Type B pancreatic cell (in vitro differentiated cells): ENCODE results near the gene TMEM72. TPM values are rescaled to one million over a fixed set of nuclear protein-coding genes. Genes with fewer than 3 reads are reported as not detected.
A peak's percentile ranks its signal among the peaks of the same experiment; 100 is the strongest.

ENCODE experiments used
- DNase-seq: peaks from one replicate; pipeline ENCODE4 v3.0.0; 2021; ENCODE audit warnings: mixed read lengths; ENCODE audit not compliant: unreplicated experiment; ENCODE audit errors: extremely low spot score
- H3K27ac Mint-ChIP-seq: 2 replicates; pipeline ENCODE4 v1.8.0; 2021; ENCODE audit warnings: mild to moderate bottlenecking, mixed read lengths
- H3K27me3 Mint-ChIP-seq: 2 replicates; pipeline ENCODE4 v1.8.0; 2021; ENCODE audit warnings: mixed read lengths
- H3K36me3 Mint-ChIP-seq: 2 replicates; pipeline ENCODE4 v1.8.0; 2021; ENCODE audit warnings: mixed read lengths
- H3K4me1 Mint-ChIP-seq: one replicate; pipeline ENCODE4 v1.8.0; 2021; ENCODE audit warnings: mixed read lengths; ENCODE audit not compliant: unreplicated experiment
- H3K4me3 Mint-ChIP-seq: 2 replicates; pipeline ENCODE4 v1.8.0; 2021; ENCODE audit warnings: mild to moderate bottlenecking, mixed read lengths
- H3K9me3 Mint-ChIP-seq: 2 replicates; pipeline ENCODE4 v1.8.0; 2021; ENCODE audit warnings: mixed read lengths
- CTCF ChIP-seq: fragments of 200-600 bp; sonication (generic); conservative IDR thresholded peaks from 2 replicates; pipeline ENCODE4 v1.5.0; 2021; ENCODE audit warnings: antibody characterized with exemption, mild to moderate bottlenecking
- total RNA-seq: library from RNA; stranded (reverse); gene quantifications from 2 replicates; pipeline ENCODE4 v1.2.1, GENCODE V29; 2021; ENCODE audit warnings: low replicate concordance

The TMEM72 gene
- total RNA-seq, 1 donor from 2014 or later, result 1.2 TPM

- H3K36me3 Mint-ChIP-seq, result peaks cover 4% of the 10 kb centered on the region
- H3K9me3 Mint-ChIP-seq, result peaks cover 7% of the 10 kb centered on the region
- peak; percentile 6 for DNase-seq
- no peak for TF ChIP-seq CTCF
- H3K27ac Mint-ChIP-seq, result no peak overlapping the region
- peaks cover 5% of the 10 kb centered on the region for H3K4me1 Mint-ChIP-seq
- H3K27me3 Mint-ChIP-seq, result no peaks in the 10 kb centered on the region
- H3K4me3 Mint-ChIP-seq, result no peak overlapping the region
Measured at GRCh38 chr10:44935966-44936295, 24.8 kb downstream of the TMEM72 start.

GRCh38 chr10:44936314-44936975 lies 25.3 kb downstream of the TMEM72 start:
- no peak for TF ChIP-seq CTCF
- no peaks in the 10 kb centered on the region for H3K27me3 Mint-ChIP-seq
- peaks cover 7% of the 10 kb centered on the region for H3K9me3 Mint-ChIP-seq
- no peak overlapping the region for H3K4me3 Mint-ChIP-seq
- peaks cover 4% of the 10 kb centered on the region for H3K36me3 Mint-ChIP-seq
- H3K27ac Mint-ChIP-seq, result no peak overlapping the region
- peak; percentile 45 for DNase-seq
- H3K4me1 Mint-ChIP-seq, result peaks cover 5% of the 10 kb centered on the region

GRCh38 chr10:44937196-44938005 lies 26.3 kb downstream of the TMEM72 start:
- no peak overlapping the region for H3K27ac Mint-ChIP-seq
- peaks cover 4% of the 10 kb centered on the region for H3K36me3 Mint-ChIP-seq
- TF ChIP-seq CTCF, result no peak
- H3K9me3 Mint-ChIP-seq, result peaks cover 7% of the 10 kb centered on the region
- H3K4me1 Mint-ChIP-seq, result peaks cover 5% of the 10 kb centered on the region
- H3K27me3 Mint-ChIP-seq, result no peaks in the 10 kb centered on the region
- peak; percentile 50 for DNase-seq
- H3K4me3 Mint-ChIP-seq, result no peak overlapping the region

GRCh38 chr10:44938956-44939355 lies 27.8 kb downstream of the TMEM72 start:
- TF ChIP-seq CTCF, result no peak
- H3K4me3 Mint-ChIP-seq, result no peak overlapping the region
- H3K9me3 Mint-ChIP-seq, result peaks cover 8% of the 10 kb centered on the region
- DNase-seq, result no peak
- peaks cover 4% of the 10 kb centered on the region for H3K36me3 Mint-ChIP-seq
- H3K27me3 Mint-ChIP-seq, result no peaks in the 10 kb centered on the region
- H3K4me1 Mint-ChIP-seq, result peaks cover 5% of the 10 kb centered on the region
- H3K27ac Mint-ChIP-seq, result no peak overlapping the region

GRCh38 chr10:44939691-44940401 lies 28.7 kb downstream of the TMEM72 start:
- Mint-ChIP-seq H3K4me1 (peaks cover 5% of the 10 kb centered on the region), H3K36me3 (peaks cover 4% of the 10 kb centered on the region)

More at GRCh38 chr10:44939691-44940401, 28.7 kb downstream of the TMEM72 start:
- DNase-seq, result peak; percentile 7
- H3K27me3 Mint-ChIP-seq, result no peaks in the 10 kb centered on the region
- no peak overlapping the region for H3K4me3 Mint-ChIP-seq
- H3K9me3 Mint-ChIP-seq, result peaks cover 15% of the 10 kb centered on the region
- no peak for TF ChIP-seq CTCF
- H3K27ac Mint-ChIP-seq, result no peak overlapping the region
